ENCODE data around the gene CNPY4.

DNA sequence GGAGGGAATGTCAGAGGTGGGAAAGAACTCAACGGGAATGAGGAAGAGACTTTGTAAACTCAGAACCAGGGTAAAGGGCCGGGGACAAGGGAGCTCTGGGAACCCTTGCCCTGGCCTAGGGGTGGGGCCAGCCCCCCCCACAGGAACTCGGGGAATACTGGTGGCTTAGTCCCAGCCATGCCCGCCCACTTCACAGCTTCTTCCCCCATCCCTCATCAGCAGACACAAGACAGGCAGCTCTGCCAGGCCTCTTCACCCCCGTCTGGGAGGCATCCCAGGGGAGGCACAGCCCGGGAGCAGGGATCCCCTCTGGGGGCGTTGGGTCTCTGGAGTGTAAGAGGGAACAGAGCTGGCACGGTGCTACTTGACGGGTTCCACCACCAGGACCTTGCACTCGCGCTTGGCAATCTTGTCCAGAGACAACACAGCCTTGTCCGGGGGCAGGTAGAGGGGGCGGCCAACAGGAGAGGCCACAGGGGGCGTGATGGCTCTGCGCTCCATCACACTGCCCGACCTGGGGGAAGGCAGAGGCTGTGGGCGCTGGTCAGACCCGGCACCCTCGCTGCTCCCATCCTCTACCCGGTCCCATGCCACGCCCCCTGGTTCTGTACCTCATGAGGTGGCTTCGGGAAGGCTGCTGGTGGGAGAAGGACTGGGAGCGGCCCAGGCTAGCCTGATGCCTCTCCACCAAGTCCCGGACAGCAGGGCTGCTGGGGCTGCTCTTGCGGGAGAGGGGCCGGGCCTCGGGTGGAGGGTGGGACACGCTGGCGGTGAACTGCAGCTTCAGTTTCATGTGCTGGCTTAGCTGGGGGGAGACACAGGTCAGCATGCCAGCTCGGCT is 35.4 kb downstream of the CNPY4 start:
- TF ChIP-seq POLR2AphosphoS5 (IDR thresholded peaks at IDR 0.05; ENCODE audit: low read depth, low read length), result no peak
- TF ChIP-seq PAX5 (IDR thresholded peaks at IDR 0.05; ENCODE audit: insufficient read depth, low read length, severe bottlenecking), result no peak
- TF ChIP-seq SPI1 (IDR thresholded peaks at IDR 0.05; ENCODE audit: low read depth, low read length), result no peak
